Right renal pelvis (tissue), 4 donors: ENCODE results near the gene NOD1. TPM values are rescaled to one million over a fixed set of nuclear protein-coding genes. Genes with fewer than 3 reads are reported as not detected.

ENCODE experiments used
- DNase-seq, 4 donors: peaks; one replicate each; pipeline ENCODE4 v3.0.0-alpha.2; 2013; ENCODE audit warnings: low read depth in 4 of 4, low spot score in 3 of 4, missing footprints in 1 of 4
- polyA plus RNA-seq, 4 donors: library from polyadenylated mRNA; unstranded; fragments of 120-200 nt; gene quantifications; one replicate each; pipeline ENCODE4 v1.2.1, GENCODE V29; 2013; ENCODE audit not compliant: insufficient read length in 4 of 4

The NOD1 gene
- polyA plus RNA-seq, 4 donors, result 7.2 to 9.5 (median 9.0) TPM

DNA sequence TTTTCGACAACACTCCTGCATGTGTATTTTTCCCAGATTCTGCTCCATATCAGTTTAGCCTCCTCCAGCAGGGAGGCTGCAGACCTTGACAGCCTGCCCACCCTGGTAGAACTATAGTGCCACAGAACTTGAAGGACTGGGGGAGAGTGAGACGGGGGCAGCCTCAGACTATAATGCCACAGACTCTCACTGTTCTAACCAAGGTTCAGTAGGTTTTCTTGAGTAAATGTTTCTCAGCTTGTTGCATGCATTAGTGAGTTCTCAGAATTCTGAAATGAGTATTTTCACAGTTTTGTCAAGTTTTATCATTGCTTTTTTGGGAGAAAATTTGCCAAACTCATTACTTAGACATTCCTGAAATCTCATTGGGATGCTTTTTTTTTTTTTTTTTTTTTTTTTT is 98.3 kb downstream of the NOD1 start:
- DNase-seq, result no peak

DNA sequence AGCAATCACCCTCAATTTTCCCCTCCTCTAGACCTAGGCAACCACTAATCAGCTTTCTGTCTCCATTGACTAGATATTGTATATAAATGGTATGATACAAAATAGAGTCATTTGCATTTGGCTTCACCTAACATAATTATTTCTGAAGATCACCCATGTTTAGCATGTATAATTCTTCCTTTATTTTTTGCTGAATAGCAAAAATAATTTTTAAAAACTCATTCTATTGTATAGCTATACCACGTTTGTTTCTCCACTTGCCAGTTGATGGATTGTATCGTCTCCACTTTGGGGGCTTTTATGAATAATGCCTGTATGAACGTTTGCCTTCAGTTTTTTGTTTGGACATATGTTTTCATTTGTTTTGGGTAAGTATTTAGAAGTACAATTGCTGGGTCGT is 98.8 kb downstream of the NOD1 start:
- DNase-seq, result no peak

DNA sequence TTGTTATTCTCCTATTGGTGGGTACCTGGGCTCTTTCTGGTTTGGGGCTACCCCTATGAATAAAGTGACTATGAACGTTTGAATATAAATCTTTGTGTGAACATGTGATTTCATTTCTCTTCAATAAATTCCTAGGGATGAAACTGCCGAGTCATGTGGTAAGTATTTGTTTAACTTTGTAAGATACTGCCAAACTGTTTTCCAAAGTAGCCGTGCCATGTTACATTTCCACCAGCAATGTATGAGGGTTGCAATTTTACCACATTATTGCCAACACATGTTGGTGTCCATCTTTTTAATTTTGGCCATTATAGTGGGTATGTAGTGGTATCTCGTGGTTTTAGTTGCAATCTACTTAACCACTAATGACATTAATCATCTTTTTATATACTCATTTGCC is 99.5 kb downstream of the NOD1 start:
- no peak for DNase-seq

DNA sequence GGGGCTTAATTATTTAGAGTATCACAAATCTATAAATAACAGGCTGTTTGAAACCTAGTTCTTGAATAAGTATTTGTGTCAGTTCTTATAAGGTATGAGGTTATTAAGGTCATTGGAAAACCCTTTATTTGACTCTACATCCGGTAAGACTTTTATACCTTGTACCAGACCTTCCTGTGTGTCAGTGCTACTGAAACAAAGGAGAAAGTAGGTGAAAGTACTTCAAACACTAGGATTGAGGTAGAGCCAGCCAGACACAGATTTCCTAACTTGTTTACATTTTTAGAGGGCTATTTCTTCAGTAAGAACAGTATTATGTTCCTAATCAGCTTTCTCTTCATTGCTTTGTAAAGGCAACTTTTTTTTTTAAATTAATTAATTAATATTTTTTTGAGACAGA is 100.3 kb downstream of the NOD1 start:
- DNase-seq, result no peak

Other genes with a start within 250 kb of the NOD1 start
- gene ZNRF2, start 194.2 kb downstream of the NOD1 start, polyA plus RNA-seq, result 10 to 100 TPM; 18.0 to 23.4 (median 21.3) TPM
- 10 to 100 TPM; 68.2 to 84.9 (median 80.5) TPM for gene GGCT, start 26.0 kb upstream of the NOD1 start, polyA plus RNA-seq
- gene GARS1, start 116.1 kb upstream of the NOD1 start, polyA plus RNA-seq, result 10 to 100 TPM; 76.7 to 86.5 (median 82.9) TPM
- gene CRHR2, start 203.7 kb upstream of the NOD1 start, polyA plus RNA-seq, result under 1 TPM in 2 of 4 donors, not detected in 2; 0.09 to 0.25 TPM